PC-3 (cell line): ENCODE results near the gene POLA1. TPM values are rescaled to one million over a fixed set of nuclear protein-coding genes. Genes with fewer than 3 reads are reported as not detected.

Experiments
- ATAC-seq: fragments of 200-7000 bp; cut with Tn5 transposase; 2 replicates; pipeline ENCODE4 v1.9.1; 2020; ENCODE audit warnings: mild to moderate bottlenecking, moderate library complexity
- BruUV-seq: library from RNA; stranded (reverse); fragments of 400-500 nt; replicated peaks from 2 replicates; lab custom pipeline; 2021; lab: Mats Ljungman, UMichigan
- CTCF ChIA-PET: fragments of 300-600 bp; sonication (Branson Sonifier 250); formaldehyde crosslinking; loops from one replicate; lab custom pipeline; 2022; ENCODE audit warnings: antibody characterized with exemption; lab: Charles Lee
- POLR2A ChIA-PET: fragments of 300-600 bp; sonication (Branson Sonifier 250); formaldehyde crosslinking; loops from one replicate; lab custom pipeline; 2022; ENCODE audit warnings: antibody characterized with exemption; ENCODE audit not compliant: unreplicated experiment; lab: Charles Lee
- DNase-seq: peaks from one replicate; pipeline ENCODE4 v3.0.0-alpha.2; 2015
- H2AFZ ChIP-seq: fragments of 300-600 bp; sonication (generic); 2 replicates; pipeline ENCODE4 v1.6.0; 2016; ENCODE audit warnings: antibody characterized with exemption, low read length
- H3F3A ChIP-seq: fragments of 300-600 bp; sonication (generic); one replicate; pipeline ENCODE4 v1.6.0; 2017; ENCODE audit warnings: antibody characterized with exemption, low read length, control low read depth, mild to moderate bottlenecking; ENCODE audit not compliant: unreplicated experiment
- H3K27ac ChIP-seq: fragments of 300-600 bp; sonication (generic); 2 replicates; pipeline ENCODE4 v1.5.1; 2016; ENCODE audit warnings: mild to moderate bottlenecking, low read length
- H3K27me3 ChIP-seq: fragments of 300-600 bp; sonication (generic); 2 replicates; pipeline ENCODE4 v1.6.1; 2016; ENCODE audit warnings: low read length, mixed read lengths
- H3K36me3 ChIP-seq: fragments of 300-600 bp; sonication (generic); 2 replicates; pipeline ENCODE4 v1.6.1; 2016; ENCODE audit warnings: low read depth, mixed run types, low read length, mixed read lengths
- H3K4me1 ChIP-seq: fragments of 300-600 bp; sonication (generic); 2 replicates; pipeline ENCODE4 v1.5.1; 2016; ENCODE audit warnings: low read length; ENCODE audit not compliant: insufficient read depth
- H3K4me2 ChIP-seq: fragments of 300-600 bp; sonication (generic); 2 replicates; pipeline ENCODE4 v1.6.0; 2016; ENCODE audit warnings: low read length
- H3K4me3 ChIP-seq: fragments of 300-600 bp; sonication (generic); 2 replicates; pipeline ENCODE4 v1.5.1; 2016; ENCODE audit warnings: mild to moderate bottlenecking, low read length, mixed read lengths
- H3K79me2 ChIP-seq: fragments of 300-600 bp; sonication (generic); 2 replicates; pipeline ENCODE4 v1.6.1; 2017; ENCODE audit warnings: low read length, mixed read lengths
- H3K9ac ChIP-seq: fragments of 300-600 bp; sonication (generic); 2 replicates; pipeline ENCODE4 v1.6.0; 2016; ENCODE audit warnings: mild to moderate bottlenecking, low read length
- H3K9me2 ChIP-seq: fragments of 300-600 bp; sonication (generic); replicated peaks from 2 replicates; pipeline ENCODE4 v1.6.1; 2016; ENCODE audit warnings: mixed run types, low read length, mixed read lengths
- H3K9me3 ChIP-seq: fragments of 300-600 bp; sonication (generic); 2 replicates; pipeline ENCODE4 v1.6.1; 2016; ENCODE audit warnings: low read length, mixed read lengths
- H4K20me1 ChIP-seq: fragments of 300-600 bp; sonication (generic); 2 replicates; pipeline ENCODE4 v1.6.1; 2016; ENCODE audit warnings: low read length, mixed read lengths
- CTCF ChIP-seq: fragments of 300-600 bp; sonication (generic); conservative IDR thresholded peaks from 2 replicates; pipeline ENCODE4 v1.5.1; 2017; ENCODE audit warnings: antibody characterized with exemption, low read depth, mild to moderate bottlenecking, low read length
- EZH2 ChIP-seq: fragments of 300-600 bp; sonication (generic); IDR thresholded peaks from one replicate; pipeline ENCODE4 v1.6.1; 2017; ENCODE audit warnings: antibody characterized with exemption, mild to moderate bottlenecking, low read length; ENCODE audit not compliant: unreplicated experiment
- EZH2phosphoT487 ChIP-seq: fragments of 300-600 bp; sonication (generic); IDR thresholded peaks from 2 replicates; pipeline ENCODE4 v1.6.1; 2018; ENCODE audit warnings: mild to moderate bottlenecking, antibody characterized with exemption, low read length, borderline replicate concordance
- intact Hi-C: fragments of 100-400 bp; cut with micrococcal nuclease; formaldehyde crosslinking; loops from 2 replicates; pipeline ENCODE4 v1.9.0; 2023
- total RNA-seq: library from RNA; depleted of rRNA; stranded (reverse); fragments of >200 nt; gene quantifications from 2 replicates; pipeline ENCODE4 v1.2.3, GENCODE V29; 2014

POLA1 gene
- total RNA-seq, 1 experiment from 2014 or later = 19.6 TPM

GRCh38 chrX:25009407-25009806 lies 315.7 kb downstream of the POLA1 start:
- no peak for TF ChIP-seq EZH2
- no peak for TF ChIP-seq EZH2phosphoT487
- no peak for TF ChIP-seq CTCF
- Histone ChIP-seq H3K9me2 (no peaks in the 10 kb centered on the region), H3K9me3 (no peaks in the 10 kb centered on the region), H4K20me1 (no peaks in the 10 kb centered on the region), H3K4me2 (no peak overlapping the region), H3K27ac (no peak overlapping the region), H3K79me2 (no peaks in the 10 kb centered on the region), H3K27me3 (peaks cover 78% of the 10 kb centered on the region), H3K4me1 (peaks cover 6% of the 10 kb centered on the region; the same call in 1 of the 2 replicates), H3K9ac (no peak overlapping the region), H3F3A (no peaks in the 10 kb centered on the region), H2AFZ (no peak overlapping the region), H3K4me3 (no peak overlapping the region), H3K36me3 (no peaks in the 10 kb centered on the region)
- ATAC-seq (no peak), DNase-seq (no peak)
- POLR2A ChIA-PET = no interaction called here
- CTCF ChIA-PET = no interaction called here
- no TSS peak for BruUV-seq
- intact Hi-C loops = loop anchor here (5.0 to 10.0 kb wide), 2 partner anchors 133 to 175 kb away; no protein-coding TSS in a partner anchor

GRCh38 chrX:25010784-25011588 lies 317.3 kb downstream of the POLA1 start:
- Histone ChIP-seq H2AFZ (no peak overlapping the region), H3F3A (no peaks in the 10 kb centered on the region), H3K9me3 (no peaks in the 10 kb centered on the region), H3K4me3 (no peak overlapping the region), H3K27ac (no peak overlapping the region), H3K27me3 (peaks cover 64% of the 10 kb centered on the region), H3K4me2 (no peak overlapping the region), H3K4me1 (no peaks in the 10 kb centered on the region), H3K79me2 (no peaks in the 10 kb centered on the region), H3K36me3 (no peaks in the 10 kb centered on the region), H3K9me2 (no peaks in the 10 kb centered on the region), H4K20me1 (no peaks in the 10 kb centered on the region), H3K9ac (no peak overlapping the region)
- ChIA-PET POLR2A (interaction anchor here (0.5 kb wide), 1 partner anchor 132 kb away, joined by 8 read pairs; no protein-coding TSS in a partner anchor), CTCF (no interaction called here)
- BruUV-seq = no TSS peak
- intact Hi-C loops = no loop called here
- DNase-seq = no peak
- no peak for ATAC-seq
- TF ChIP-seq EZH2phosphoT487 = no peak
- TF ChIP-seq EZH2 = no peak
- TF ChIP-seq CTCF = no peak
